H1 (cell line): Measurements from ENCODE around the gene ITPR3. TPM values are rescaled to one million over a fixed set of nuclear protein-coding genes. Genes with fewer than 3 reads are reported as not detected.

ENCODE experiments used
- CTCF ChIA-PET: fragments of 300-600 bp; sonication (Branson Sonifier 250); formaldehyde crosslinking; loops from one replicate; lab custom pipeline; 2021; ENCODE audit not compliant: partially characterized antibody; lab: Charles Lee
- POLR2A ChIA-PET: fragments of 300-600 bp; sonication (Branson Sonifier 250); formaldehyde crosslinking; loops from one replicate; lab custom pipeline; 2021; ENCODE audit warnings: inconsistent platforms; ENCODE audit not compliant: partially characterized antibody; lab: Charles Lee
- DNase-seq, 2 experiments: peaks; one replicate each; pipeline versions ENCODE4 v3.0.0 to v3.0.0-alpha.2; 2010 to 2022; ENCODE audit warnings: low spot score in 2 of 2, low read depth in 1 of 2, mixed read lengths in 1 of 2
- FAIRE-seq: peaks from 2 replicates; lab custom pipeline; 2011; peaks lifted over from hg19 to GRCh38; lab: Jason Lieb, UNC
- H2AFZ ChIP-seq: 2 replicates; pipeline ENCODE4 v1.8.1; 2012; ENCODE audit warnings: low read length, inconsistent platforms
- H2AK5ac ChIP-seq: 2 replicates; pipeline ENCODE4 v1.6.1; 2013; ENCODE audit warnings: low read depth, low read length
- H2BK120ac ChIP-seq: replicated peaks from 2 replicates; pipeline ENCODE3; 2013; ENCODE audit warnings: low read depth, low read length, inconsistent platforms
- H2BK12ac ChIP-seq: 2 replicates; pipeline ENCODE4 v1.6.1; 2013; ENCODE audit warnings: low read depth, low read length
- H2BK15ac ChIP-seq: 2 replicates; pipeline ENCODE4 v1.6.1; 2013; ENCODE audit warnings: low read length
- H2BK20ac ChIP-seq: 2 replicates; pipeline ENCODE4 v1.6.1; 2013; ENCODE audit warnings: low read length
- H2BK5ac ChIP-seq: 2 replicates; pipeline ENCODE4 v1.6.1; 2013; ENCODE audit warnings: low read depth, low read length
- H3K14ac ChIP-seq: 2 replicates; pipeline ENCODE4 v1.6.1; 2013; ENCODE audit warnings: inconsistent platforms; ENCODE audit not compliant: insufficient read length
- H3K18ac ChIP-seq: 2 replicates; pipeline ENCODE4 v1.6.1; 2013; ENCODE audit warnings: low read length; ENCODE audit errors: extremely low read depth
- H3K23ac ChIP-seq: 2 replicates; pipeline ENCODE4 v1.6.1; 2013; ENCODE audit warnings: inconsistent platforms; ENCODE audit not compliant: insufficient read length
- H3K23me2 ChIP-seq: 2 replicates; pipeline ENCODE4 v1.6.1; 2013; ENCODE audit warnings: low read depth, low read length
- H3K27ac ChIP-seq: 2 replicates; pipeline ENCODE4 v1.6.1; 2011; ENCODE audit warnings: low read depth, low read length, inconsistent platforms
- H3K27me3 ChIP-seq, 4 experiments: replicated peaks in 1 of 4; 1 replicate in 1 of 4; 2 replicates in 3 of 4; pipeline versions ENCODE4 v1.6.1 to v1.8.1; 2011 to 2013; ENCODE audit warnings: low read length in 3 of 4, mild to moderate bottlenecking in 3 of 4, inconsistent platforms in 2 of 4, mixed read lengths in 2 of 4, moderate library complexity in 1 of 4; ENCODE audit not compliant: control insufficient read depth in 3 of 4, insufficient read depth in 3 of 4; ENCODE audit errors: extremely low read depth in 1 of 4
- H3K36me3 ChIP-seq, 4 experiments: 2 replicates each; pipeline versions ENCODE4 v1.6.1 to v1.8.1; 2011 to 2013; ENCODE audit warnings: mild to moderate bottlenecking in 4 of 4, low read length in 3 of 4, moderate library complexity in 2 of 4, control low read depth in 1 of 4, inconsistent platforms in 1 of 4; ENCODE audit not compliant: insufficient read depth in 4 of 4, control insufficient read depth in 2 of 4
- H3K4ac ChIP-seq: replicated peaks from 2 replicates; pipeline ENCODE3; 2013; ENCODE audit warnings: low read length, low read depth, mixed read lengths, inconsistent platforms; ENCODE audit not compliant: insufficient read length
- H3K4me1 ChIP-seq, 4 experiments: replicated peaks in 1 of 4; 1 replicate in 1 of 4; 2 replicates in 3 of 4; pipeline versions ENCODE4 v1.6.1 to v1.8.1; 2011 to 2013; ENCODE audit warnings: low read length in 3 of 4, inconsistent platforms in 2 of 4, mixed read lengths in 1 of 4; ENCODE audit not compliant: insufficient read depth in 4 of 4, control insufficient read depth in 3 of 4
- H3K4me2 ChIP-seq, 2 experiments: 2 replicates each; pipeline versions ENCODE4 v1.6.1 to v1.8.1; 2011 to 2013; ENCODE audit warnings: low read depth in 2 of 2, low read length in 2 of 2, control low read depth in 1 of 2, inconsistent platforms in 1 of 2, mild to moderate bottlenecking in 1 of 2; ENCODE audit not compliant: insufficient read depth in 1 of 2
- H3K4me3 ChIP-seq, 4 experiments: fragments of 200-600, 300-600 bp in 1 of 4; sonication (generic), shearing (Covaris generic), sonication (Bioruptor Twin) in 1 of 4; 2 replicates each; pipeline versions ENCODE4 v1.5.1 to v1.8.1; 2011 to 2016; ENCODE audit warnings: low read length in 4 of 4, low read depth in 3 of 4, control low read depth in 2 of 4, inconsistent platforms in 2 of 4, mild to moderate bottlenecking in 2 of 4, mixed read lengths in 1 of 4, moderate library complexity in 1 of 4; ENCODE audit not compliant: insufficient read depth in 2 of 4; ENCODE audit errors: extremely low read depth in 1 of 4
- H3K56ac ChIP-seq: replicated peaks from 2 replicates; pipeline ENCODE3; 2013; ENCODE audit warnings: low read depth, mild to moderate bottlenecking, mixed read lengths, low read length, inconsistent platforms; ENCODE audit not compliant: insufficient read length
- H3K79me1 ChIP-seq: 2 replicates; pipeline ENCODE4 v1.6.1; 2013; ENCODE audit warnings: low read depth, low read length, control low read depth
- H3K79me2 ChIP-seq, 2 experiments: 2 replicates each; pipeline versions ENCODE4 v1.6.1 to v1.8.1; 2012 to 2013; ENCODE audit warnings: low read length in 2 of 2, mild to moderate bottlenecking in 2 of 2, inconsistent platforms in 1 of 2; ENCODE audit not compliant: insufficient read depth in 2 of 2, control insufficient read depth in 1 of 2
- H3K9ac ChIP-seq, 4 experiments: replicated peaks in 1 of 4; 1 replicate in 1 of 4; 2 replicates in 3 of 4; pipeline versions ENCODE4 v1.6.1 to v1.8.1; 2011 to 2013; ENCODE audit warnings: low read depth in 3 of 4, low read length in 3 of 4, control low read depth in 2 of 4, mild to moderate bottlenecking in 2 of 4, moderate library complexity in 2 of 4, inconsistent platforms in 1 of 4; ENCODE audit errors: extremely low read depth in 1 of 4
- H3K9me3 ChIP-seq, 2 experiments: 2 replicates each; pipeline versions ENCODE4 v1.6.1 to v1.8.1; 2012 to 2013; ENCODE audit warnings: mild to moderate bottlenecking in 2 of 2, moderate library complexity in 2 of 2, control low read depth in 1 of 2, inconsistent platforms in 1 of 2, low read depth in 1 of 2, low read length in 1 of 2, mixed read lengths in 1 of 2; ENCODE audit not compliant: insufficient read depth in 2 of 2
- H4K20me1 ChIP-seq, 2 experiments: replicated peaks in 1 of 2; 2 replicates each; pipeline versions ENCODE3 to v1.8.1; 2011 to 2013; ENCODE audit warnings: inconsistent platforms in 2 of 2, low read length in 2 of 2, mild to moderate bottlenecking in 1 of 2; ENCODE audit not compliant: insufficient read depth in 2 of 2, control insufficient read depth in 1 of 2
- H4K5ac ChIP-seq: 2 replicates; pipeline ENCODE4 v1.6.1; 2013; ENCODE audit warnings: low read length, low read depth, mixed read lengths, inconsistent platforms; ENCODE audit not compliant: insufficient read length
- H4K8ac ChIP-seq: 2 replicates; pipeline ENCODE4 v1.8.0; 2013; ENCODE audit warnings: mild to moderate bottlenecking, moderate library complexity, low read length, inconsistent platforms; ENCODE audit not compliant: insufficient read depth; ENCODE audit errors: extremely low read depth
- H4K91ac ChIP-seq: replicated peaks from 2 replicates; pipeline ENCODE3; 2013; ENCODE audit warnings: low read length, mixed read lengths, inconsistent platforms; ENCODE audit not compliant: insufficient read length
- POLR2AphosphoS5 ChIP-seq: IDR thresholded peaks from 2 replicates; pipeline ENCODE4 v1.6.1; 2011; ENCODE audit warnings: low read depth, low read length
- SUZ12 ChIP-seq: fragments of 200-600 bp; sonication (generic); IDR thresholded peaks from 2 replicates; pipeline ENCODE4 v1.6.1; 2012; ENCODE audit warnings: mild to moderate bottlenecking, inconsistent platforms, low read length, moderate library complexity, mixed read lengths
- WGBS, 2 experiments: shearing (Covaris generic) in 1 of 2; methylation state at CpG; one replicate each; pipeline versions ENCODE4 v1.1.6 to v1.1.7; 2013 to 2015; ENCODE audit warnings: low lambda C conversion rate in 2 of 2, mixed read lengths in 2 of 2, inconsistent platforms in 1 of 2, low coverage in 1 of 2, missing lambda C conversion rate in 1 of 2; ENCODE audit not compliant: insufficient replicate concordance in 2 of 2, insufficient coverage in 1 of 2, insufficient read length in 1 of 2; ENCODE audit errors: extremely low coverage in 1 of 2, missing lambda C conversion rate in 1 of 2; 5-methylcytosine and 5-hydroxymethylcytosine counted together
- polyA plus RNA-seq, 7 experiments: library from polyadenylated mRNA; depleted of rRNA in 3 of 7; stranded (reverse) in 5 of 7; unstranded in 2 of 7; fragments of >200 nt in 5 of 7; fragments of 200-250 nt in 2 of 7; gene quantifications; 1 replicate in 5 of 7; 2 replicates in 1 of 7; 4 replicates in 1 of 7; pipeline versions ENCODE4 v1.2.1 to v1.2.3, GENCODE V29; 2011 to 2013; ENCODE audit warnings: missing spikeins in 2 of 7, mixed read lengths in 2 of 7
- total RNA-seq: library from RNA; stranded (reverse); fragmentation: NEBNext Ultra II Directional; extraction: Animal tissue kit (Norgen Biotek cat#: 25700); gene quantifications from 2 replicates; pipeline ENCODE4 v1.2.1, GENCODE V29; 2021

The ITPR3 gene
- total and polyA plus RNA-seq, 2 of the 8 experiments (the other 6 are each of a cell fraction or from before 2014, with no cell fraction given) = 29.1 to 45.7 TPM

DNA sequence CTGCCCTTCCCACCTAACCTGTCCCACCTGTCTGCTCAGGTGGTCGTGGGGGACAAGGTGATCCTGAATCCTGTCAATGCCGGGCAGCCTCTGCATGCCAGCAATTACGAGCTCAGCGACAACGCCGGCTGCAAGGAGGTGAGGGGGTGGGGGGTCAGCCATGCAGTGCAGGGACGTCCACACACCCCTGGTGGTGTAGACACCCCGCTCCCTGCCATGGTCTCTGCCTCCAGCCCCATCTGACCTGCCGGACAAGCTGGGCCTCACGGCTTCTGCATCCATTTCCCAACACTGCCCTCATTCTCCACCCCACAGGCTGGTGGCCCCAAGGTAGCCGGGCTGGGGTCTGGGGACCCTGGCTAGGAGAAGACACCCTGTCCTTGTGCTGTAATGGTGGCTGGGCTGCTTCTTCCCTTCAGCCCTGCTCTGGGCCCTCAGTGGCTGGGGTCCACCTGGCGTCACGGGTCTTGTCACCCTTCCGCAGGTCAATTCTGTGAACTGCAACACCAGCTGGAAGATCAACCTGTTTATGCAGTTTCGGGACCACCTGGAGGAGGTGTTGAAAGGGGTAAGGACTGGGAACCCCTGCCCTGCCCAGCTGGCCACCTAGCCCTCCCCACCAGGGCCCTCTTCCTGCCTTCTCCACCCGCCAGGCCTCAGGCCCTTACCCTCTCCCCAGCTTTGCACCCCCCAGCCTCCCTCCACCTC lies 38.0 kb downstream of the ITPR3 start:
- no peak overlapping the region for H3K4me3 ChIP-seq
- no peaks in the 10 kb centered on the region; a peak in 2 of 8 replicates for H3K36me3 ChIP-seq
- H2AFZ ChIP-seq = no peak overlapping the region
- no peaks in the 10 kb centered on the region; the same call in 1 of the 2 replicates for H3K79me1 ChIP-seq
- no peaks in the 10 kb centered on the region for H3K23me2 ChIP-seq
- 0 out of 2 replicates have a peak overlapping the region, but pooled peaks have one; percentile 9 for H2BK12ac ChIP-seq
- no peak overlapping the region for H3K56ac ChIP-seq
- peaks cover 0 to 16% (median 7%) of the 10 kb centered on the region in 4 experiments; a peak in 4 of 7 replicates for H3K4me1 ChIP-seq
- no peak overlapping the region for H3K9ac ChIP-seq
- H3K18ac ChIP-seq = no peak overlapping the region
- WGBS, 2 experiments = 95% methylated on average over 16 of the region's 16 CpGs; no CpG with 5 or more reads in 1 of the 2 experiments
- H3K14ac ChIP-seq = no peak overlapping the region
- H4K20me1 ChIP-seq = peaks cover 0 to 3% of the 10 kb centered on the region in 2 experiments
- H4K5ac ChIP-seq = no peak overlapping the region
- no peak overlapping the region for H4K8ac ChIP-seq
- no peak overlapping the region; the same call in 1 of the 2 replicates for H2BK5ac ChIP-seq
- CTCF ChIA-PET = interaction anchor here (0.6 to 10.8 kb wide), 12 partner anchors 9 to 712 kb away, joined by 3 to 102 read pairs (median 4); no protein-coding TSS in a partner anchor
- POLR2A ChIA-PET = interaction anchor here (0.7 to 1.2 kb wide), 3 partner anchors 11 to 112 kb away, joined by 3 read pairs; no protein-coding TSS in a partner anchor
- H3K27ac ChIP-seq = no peak overlapping the region
- TF ChIP-seq POLR2AphosphoS5 (peak; percentile 31; the same call in 1 of the 2 replicates), SUZ12 (no peak)
- no peaks in the 10 kb centered on the region for H3K79me2 ChIP-seq
- FAIRE-seq (no peak), DNase-seq (no peak)
- no peak overlapping the region for H3K23ac ChIP-seq
- no peak overlapping the region for H4K91ac ChIP-seq
- H2BK15ac ChIP-seq = no peak overlapping the region
- no peaks in the 10 kb centered on the region for H3K27me3 ChIP-seq
- H2BK120ac ChIP-seq = no peak overlapping the region
- H3K9me3 ChIP-seq = no peaks in the 10 kb centered on the region
- H3K4ac ChIP-seq = no peak overlapping the region
- H2AK5ac ChIP-seq = no peak overlapping the region
- no peak overlapping the region for H2BK20ac ChIP-seq
- H3K4me2 ChIP-seq = no peak overlapping the region
